Measurements from ENCODE around the gene RBM20.

- TF ChIP-seq CTCF (IDR thresholded peaks at IDR 0.05): no peak
- no peak for TF ChIP-seq POLR2A (IDR thresholded peaks at IDR 0.05)
These were observed 93.9 kb downstream of the RBM20 start for GRCh38 chr10:110737886-110738634.

All from uterus (tissue), 2 donors.